Caco-2 (cell line): ENCODE data around the gene NECAB2. TPM values are rescaled to one million over a fixed set of nuclear protein-coding genes. Genes with fewer than 3 reads are reported as not detected.

Experiments used
- BruUV-seq: library from RNA; stranded (reverse); fragments of 400-500 nt; replicated peaks from 2 replicates; lab custom pipeline; 2021; lab: Mats Ljungman, UMichigan
- CTCF ChIA-PET: fragments of 300-600 bp; sonication (Branson Sonifier 250); formaldehyde crosslinking; loops from one replicate; lab custom pipeline; 2022; ENCODE audit warnings: antibody characterized with exemption; lab: Charles Lee
- POLR2A ChIA-PET: fragments of 300-600 bp; sonication (Branson Sonifier 250); formaldehyde crosslinking; loops from one replicate; lab custom pipeline; 2022; ENCODE audit warnings: antibody characterized with exemption; lab: Charles Lee
- DNase-seq, 2 experiments: peaks; one replicate each; pipeline versions ENCODE4 v3.0.0 to v3.0.0-alpha.2; 2020 to 2022
- H3K27me3 ChIP-seq: replicated peaks from 2 replicates; pipeline ENCODE4 v1.6.0; 2011; ENCODE audit warnings: low read length; ENCODE audit not compliant: control insufficient read depth, insufficient read depth
- H3K36me3 ChIP-seq: 2 replicates; pipeline ENCODE4 v1.5.1; 2011; ENCODE audit warnings: low read length; ENCODE audit not compliant: control insufficient read depth, insufficient read depth
- H3K4me1 ChIP-seq: fragments of 250-450 bp; sonication (Bioruptor Pico); 2 replicates; pipeline ENCODE4 v1.5.1; 2020; ENCODE audit warnings: mild to moderate bottlenecking
- H3K4me3 ChIP-seq: 2 replicates; pipeline ENCODE4 v1.5.1; 2011; ENCODE audit warnings: low read depth, mild to moderate bottlenecking, control low read depth, low read length
- H3K9me3 ChIP-seq: fragments of 250-450 bp; sonication (Bioruptor Pico); 2 replicates; pipeline ENCODE4 v1.5.1; 2020; ENCODE audit warnings: mild to moderate bottlenecking, moderate library complexity
- H3K27ac Mint-ChIP-seq: one replicate; pipeline ENCODE4 v1.8.0; 2022; ENCODE audit warnings: mixed read lengths; ENCODE audit not compliant: unreplicated experiment
- H3K27me3 Mint-ChIP-seq: one replicate; pipeline ENCODE4 v1.8.0; 2022; ENCODE audit warnings: mixed read lengths; ENCODE audit not compliant: insufficient read depth, unreplicated experiment
- H3K36me3 Mint-ChIP-seq: one replicate; pipeline ENCODE4 v1.8.0; 2022; ENCODE audit warnings: mild to moderate bottlenecking, mixed read lengths; ENCODE audit not compliant: insufficient read depth, unreplicated experiment
- H3K4me1 Mint-ChIP-seq: one replicate; pipeline ENCODE4 v1.8.0; 2022; ENCODE audit warnings: low read depth, mixed read lengths; ENCODE audit not compliant: unreplicated experiment
- H3K4me3 Mint-ChIP-seq: one replicate; pipeline ENCODE4 v1.8.0; 2022; ENCODE audit warnings: mild to moderate bottlenecking, moderate library complexity, mixed read lengths; ENCODE audit not compliant: unreplicated experiment
- H3K9me3 Mint-ChIP-seq: one replicate; pipeline ENCODE4 v1.8.0; 2022; ENCODE audit warnings: mixed read lengths; ENCODE audit not compliant: unreplicated experiment
- intact Hi-C: fragments of 100-400 bp; cut with micrococcal nuclease; formaldehyde crosslinking; loops from one replicate; pipeline ENCODE4 v1.10.0; 2022; ENCODE audit not compliant: unreplicated experiment
- total RNA-seq: library from RNA; stranded (reverse); gene quantifications from 2 replicates; pipeline ENCODE4 v1.2.3, GENCODE V29; 2022
- TF ChIP-seq, protein P1 (sequence below), 2 experiments: fragments of 200-600 bp in 1 of 2; IDR thresholded peaks; 1 replicate in 1 of 2; 2 replicates in 1 of 2; pipeline versions ENCODE4 v1.5.1 to v1.8.0; 2011 to 2022; ENCODE audit warnings: antibody characterized with exemption in 1 of 2, control low read depth in 1 of 2, inconsistent platforms in 1 of 2, low read depth in 1 of 2, low read length in 1 of 2, mild to moderate bottlenecking in 1 of 2, moderate library complexity in 1 of 2; ENCODE audit not compliant: insufficient read depth in 1 of 2, severe bottlenecking in 1 of 2, unreplicated experiment in 1 of 2

NECAB2 gene
- total RNA-seq, 1 experiment from 2014 or later: 0.68 TPM

DNA sequence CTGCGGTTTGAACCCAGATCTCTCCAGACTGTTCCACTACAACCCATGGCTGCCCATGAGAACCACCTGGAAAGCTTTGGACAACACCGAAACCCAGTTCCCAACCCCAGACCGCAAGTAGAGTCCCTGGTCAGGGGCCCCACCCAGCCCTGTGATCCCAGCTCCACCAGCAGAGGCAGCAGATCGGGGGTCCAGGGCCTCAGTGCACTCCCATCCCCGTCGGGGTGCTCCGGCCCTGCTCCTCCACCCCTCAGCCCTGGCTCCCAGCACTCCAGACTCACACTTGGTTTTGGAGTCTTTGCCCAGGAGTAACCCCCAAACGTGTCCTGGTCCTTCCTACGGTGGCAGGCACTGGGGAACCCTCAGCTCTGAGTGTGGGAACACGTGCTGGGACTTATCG is 35.7 kb upstream of the NECAB2 start:
- Mint-ChIP-seq H3K27ac (no peak overlapping the region), H3K4me1 (peaks cover 16% of the 10 kb centered on the region), H3K27me3 (no peaks in the 10 kb centered on the region), H3K36me3 (peaks cover 30% of the 10 kb centered on the region), H3K4me3 (no peak overlapping the region), H3K9me3 (no peaks in the 10 kb centered on the region)
- no peaks in the 10 kb centered on the region for H3K27me3 ChIP-seq
- H3K4me1 ChIP-seq: peaks cover 29% of the 10 kb centered on the region
- H3K9me3 ChIP-seq: no peaks in the 10 kb centered on the region
- H3K36me3 ChIP-seq: no peaks in the 10 kb centered on the region
- ChIA-PET CTCF (interaction anchor here (1.2 kb wide), 1 partner anchor 44 kb away, joined by 3 read pairs; no protein-coding TSS in a partner anchor), POLR2A (no interaction called here)
- BruUV-seq: no TSS peak
- TF ChIP-seq, protein P1, sequence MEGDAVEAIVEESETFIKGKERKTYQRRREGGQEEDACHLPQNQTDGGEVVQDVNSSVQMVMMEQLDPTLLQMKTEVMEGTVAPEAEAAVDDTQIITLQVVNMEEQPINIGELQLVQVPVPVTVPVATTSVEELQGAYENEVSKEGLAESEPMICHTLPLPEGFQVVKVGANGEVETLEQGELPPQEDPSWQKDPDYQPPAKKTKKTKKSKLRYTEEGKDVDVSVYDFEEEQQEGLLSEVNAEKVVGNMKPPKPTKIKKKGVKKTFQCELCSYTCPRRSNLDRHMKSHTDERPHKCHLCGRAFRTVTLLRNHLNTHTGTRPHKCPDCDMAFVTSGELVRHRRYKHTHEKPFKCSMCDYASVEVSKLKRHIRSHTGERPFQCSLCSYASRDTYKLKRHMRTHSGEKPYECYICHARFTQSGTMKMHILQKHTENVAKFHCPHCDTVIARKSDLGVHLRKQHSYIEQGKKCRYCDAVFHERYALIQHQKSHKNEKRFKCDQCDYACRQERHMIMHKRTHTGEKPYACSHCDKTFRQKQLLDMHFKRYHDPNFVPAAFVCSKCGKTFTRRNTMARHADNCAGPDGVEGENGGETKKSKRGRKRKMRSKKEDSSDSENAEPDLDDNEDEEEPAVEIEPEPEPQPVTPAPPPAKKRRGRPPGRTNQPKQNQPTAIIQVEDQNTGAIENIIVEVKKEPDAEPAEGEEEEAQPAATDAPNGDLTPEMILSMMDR (IDR thresholded peaks at IDR 0.05; ENCODE audit: insufficient read depth in 1 of 2, low read depth in 1 of 2, low read length in 1 of 2, severe bottlenecking in 1 of 2, unreplicated experiment in 1 of 2): no peak
- DNase-seq: no peak
- intact Hi-C loops: no loop called here
- no peak overlapping the region for H3K4me3 ChIP-seq

DNA sequence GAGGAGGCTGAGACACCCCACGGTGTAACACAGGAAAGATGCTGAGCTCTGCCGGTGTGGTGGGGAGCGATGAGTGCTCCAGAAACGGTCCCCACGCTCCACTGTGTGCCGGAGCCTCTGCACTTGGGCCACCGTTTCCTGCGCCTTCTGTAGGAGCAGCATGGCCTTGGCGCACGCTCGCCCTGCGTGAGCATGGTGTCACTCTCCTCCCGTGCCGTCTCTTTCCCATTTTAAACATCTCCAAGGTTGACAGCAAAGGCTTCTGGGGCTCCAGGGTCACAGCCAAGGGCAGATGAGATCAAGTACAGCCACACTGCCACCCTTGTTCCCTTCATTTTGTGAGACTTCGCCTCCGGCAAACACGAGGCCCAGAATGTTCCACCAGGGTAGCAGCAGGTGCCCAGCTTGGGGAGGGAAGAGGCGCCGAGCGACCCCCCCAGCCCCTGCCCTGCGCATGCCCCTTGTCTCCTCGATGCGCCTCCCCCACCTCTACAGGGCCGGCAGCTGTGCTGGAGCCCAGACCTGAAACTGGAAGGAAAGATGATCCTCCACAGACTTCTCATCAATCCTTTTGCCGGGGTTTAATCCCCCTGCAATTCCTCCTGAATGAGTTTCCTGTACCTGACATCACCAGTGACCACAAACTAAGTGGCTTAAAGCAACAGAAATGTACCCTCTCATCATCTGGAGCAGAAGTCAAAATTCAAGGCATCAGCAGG is 34.9 kb upstream of the NECAB2 start:
- CTCF ChIA-PET: no interaction called here
- TF ChIP-seq, protein P1 (IDR thresholded peaks at IDR 0.05; ENCODE audit: insufficient read depth in 1 of 2, low read depth in 1 of 2, low read length in 1 of 2, severe bottlenecking in 1 of 2, unreplicated experiment in 1 of 2): no peak
- Histone ChIP-seq H3K4me1 (peaks cover 21% of the 10 kb centered on the region), H3K27me3 (no peaks in the 10 kb centered on the region), H3K36me3 (no peaks in the 10 kb centered on the region), H3K9me3 (no peaks in the 10 kb centered on the region), H3K4me3 (no peak overlapping the region)
- no peak overlapping the region for H3K4me3 Mint-ChIP-seq
- H3K9me3 Mint-ChIP-seq: no peaks in the 10 kb centered on the region
- no peaks in the 10 kb centered on the region for H3K27me3 Mint-ChIP-seq
- DNase-seq: no peak
- BruUV-seq: no TSS peak
- peaks cover 30% of the 10 kb centered on the region for H3K36me3 Mint-ChIP-seq
- intact Hi-C loops: no loop called here
- POLR2A ChIA-PET: no interaction called here
- H3K27ac Mint-ChIP-seq: no peak overlapping the region
- peaks cover 8% of the 10 kb centered on the region for H3K4me1 Mint-ChIP-seq

DNA sequence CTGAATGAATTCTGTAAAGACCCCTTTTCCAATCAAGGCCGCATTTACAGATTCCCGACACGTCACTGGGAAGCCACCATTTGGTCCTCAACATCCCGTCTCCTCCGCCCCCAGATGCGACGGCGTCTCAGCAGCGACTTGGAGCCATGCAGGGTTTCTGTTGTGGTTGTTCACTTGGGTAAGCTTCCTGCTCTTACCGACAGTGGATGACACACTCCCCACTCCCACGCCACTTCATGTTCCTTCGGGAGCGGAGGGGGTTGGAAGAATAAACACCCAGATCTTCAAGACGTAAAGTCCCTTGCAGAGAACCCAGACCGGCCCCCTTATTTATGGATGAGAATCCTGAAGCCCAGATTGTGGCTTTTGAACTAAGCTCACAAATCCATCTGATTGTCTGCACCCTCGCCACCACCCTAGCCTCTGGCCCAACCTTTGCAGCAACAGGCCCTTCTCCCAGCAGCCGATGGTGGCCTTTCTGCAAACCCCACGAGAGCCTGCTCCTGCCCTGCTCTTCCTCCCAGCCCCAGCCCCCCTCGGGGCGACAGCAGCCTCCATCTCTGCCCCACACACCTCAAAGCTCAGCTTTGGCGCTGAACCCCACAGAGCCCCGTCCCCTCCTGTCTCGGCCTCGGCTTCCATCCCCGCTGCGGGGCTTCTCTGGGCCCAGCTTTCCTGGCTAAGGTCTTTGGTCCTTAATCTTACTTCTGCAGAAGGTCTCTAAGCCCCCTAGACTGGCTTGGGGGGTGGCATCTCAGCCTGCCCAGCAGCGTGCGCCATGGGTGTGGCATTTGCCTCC is 34.0 kb upstream of the NECAB2 start:
- TF ChIP-seq, protein P1 (IDR thresholded peaks at IDR 0.05; ENCODE audit: insufficient read depth in 1 of 2, low read depth in 1 of 2, low read length in 1 of 2, severe bottlenecking in 1 of 2, unreplicated experiment in 1 of 2): no peak
- no TSS peak for BruUV-seq
- no peak overlapping the region for H3K4me3 Mint-ChIP-seq
- H3K27me3 Mint-ChIP-seq: no peaks in the 10 kb centered on the region
- intact Hi-C loops: no loop called here
- DNase-seq: no peak
- Histone ChIP-seq H3K4me3 (no peak overlapping the region), H3K9me3 (no peaks in the 10 kb centered on the region), H3K36me3 (no peaks in the 10 kb centered on the region), H3K4me1 (peaks cover 11% of the 10 kb centered on the region), H3K27me3 (no peaks in the 10 kb centered on the region)
- ChIA-PET CTCF (no interaction called here), POLR2A (interaction anchor here (0.6 kb wide), 1 partner anchor 138 kb away, joined by 3 read pairs; no protein-coding TSS in a partner anchor)
- no peaks in the 10 kb centered on the region for H3K9me3 Mint-ChIP-seq
- H3K36me3 Mint-ChIP-seq: peaks cover 30% of the 10 kb centered on the region
- H3K4me1 Mint-ChIP-seq: peaks cover 8% of the 10 kb centered on the region
- H3K27ac Mint-ChIP-seq: no peak overlapping the region
